HCT116 (cell line): Measurements from ENCODE around the gene PRCD. TPM values are rescaled to one million over a fixed set of nuclear protein-coding genes. Genes with fewer than 3 reads are reported as not detected.

Experiments used
- ATAC-seq: fragments of 200-7000 bp; cut with Tn5 transposase; 2 replicates; pipeline ENCODE4 v1.9.1; 2020; ENCODE audit warnings: mild to moderate bottlenecking, moderate library complexity
- BruUV-seq: library from RNA; stranded (reverse); fragments of 400-500 nt; replicated peaks from 2 replicates; lab custom pipeline; 2021; lab: Mats Ljungman, UMichigan
- CTCF ChIA-PET: fragments of 300-600 bp; sonication (Branson Sonifier 250); formaldehyde crosslinking; loops from one replicate; lab custom pipeline; 2021; ENCODE audit warnings: antibody characterized with exemption; lab: Charles Lee
- POLR2A ChIA-PET: fragments of 300-600, 350-600 bp; sonication (Branson Sonifier 250); formaldehyde crosslinking; loops from one replicate; lab custom pipeline; 2021; ENCODE audit warnings: antibody characterized with exemption; lab: Charles Lee
- RAD21 ChIA-PET, 2 experiments: fragments of 300-600 bp; sonication (Branson Sonifier 250); formaldehyde crosslinking; loops; one replicate each; lab custom pipeline; 2023; ENCODE audit warnings: low total read pairs in 2 of 2; ENCODE audit not compliant: uncharacterized antibody in 2 of 2, unreplicated experiment in 2 of 2, low non-redundant PET in 1 of 2; lab: Charles Lee
- DNase-seq: peaks from one replicate; pipeline ENCODE4 v3.0.0-alpha.2; 2010; ENCODE audit warnings: low read depth, low spot score
- H2AFZ ChIP-seq: fragments of 200-600 bp; shearing (Covaris generic), sonication (generic); 2 replicates; pipeline ENCODE4 v1.6.1; 2017; ENCODE audit warnings: low read depth, mixed run types, mixed read lengths, antibody characterized with exemption, low read length; ENCODE audit not compliant: poor library complexity, severe bottlenecking
- H3K27ac ChIP-seq: 2 replicates; pipeline ENCODE4 v1.5.1; 2012; ENCODE audit warnings: low read depth, low read length
- H3K27me3 ChIP-seq: fragments of 200-600 bp; sonication (generic); 2 replicates; pipeline ENCODE4 v1.6.1; 2016; ENCODE audit warnings: mixed run types, low read length, mixed read lengths; ENCODE audit not compliant: insufficient read depth
- H3K36me3 ChIP-seq, 2 experiments: fragments of 200-500 bp in 1 of 2; fragments of 200-600 bp in 1 of 2; sonication (Bioruptor generic) in 1 of 2; sonication (generic) in 1 of 2; 2 replicates each; pipeline versions ENCODE4 v1.5.1 to v1.6.1; 2014 to 2016; ENCODE audit warnings: low read length in 2 of 2, inconsistent platforms in 1 of 2, mixed read lengths in 1 of 2, mixed run types in 1 of 2; ENCODE audit not compliant: insufficient read depth in 2 of 2, control insufficient read depth in 1 of 2
- H3K4me1 ChIP-seq, 2 experiments: fragments of 200-600 bp in 1 of 2; sonication (generic) in 1 of 2; 2 replicates each; pipeline versions ENCODE4 v1.5.1 to v1.6.1; 2012 to 2017; ENCODE audit warnings: low read length in 2 of 2, inconsistent platforms in 1 of 2, mild to moderate bottlenecking in 1 of 2, mixed read lengths in 1 of 2, mixed run types in 1 of 2, moderate library complexity in 1 of 2; ENCODE audit not compliant: insufficient read depth in 2 of 2, control insufficient read depth in 1 of 2
- H3K4me2 ChIP-seq: fragments of 200-600 bp; sonication (generic); 2 replicates; pipeline ENCODE4 v1.6.1; 2017; ENCODE audit warnings: mixed run types, low read length, mixed read lengths
- H3K4me3 ChIP-seq, 2 experiments: fragments of 200-600 bp in 1 of 2; sonication (generic) in 1 of 2; replicated peaks in 1 of 2; 2 replicates each; pipeline ENCODE4 v1.5.1; 2011 to 2016; ENCODE audit warnings: low read length in 2 of 2, control low read depth in 1 of 2, low read depth in 1 of 2, mild to moderate bottlenecking in 1 of 2, mixed read lengths in 1 of 2, mixed run types in 1 of 2
- H3K79me2 ChIP-seq: fragments of 200-600 bp; sonication (generic); 2 replicates; pipeline ENCODE4 v1.6.1; 2017; ENCODE audit warnings: mild to moderate bottlenecking, mixed run types, low read length, moderate library complexity, mixed read lengths; ENCODE audit not compliant: insufficient read depth
- H3K9ac ChIP-seq: fragments of 200-600 bp; sonication (generic); 2 replicates; pipeline ENCODE4 v1.6.1; 2016; ENCODE audit warnings: low read length, mixed read lengths
- H3K9me2 ChIP-seq: fragments of 200-600 bp; sonication (generic), shearing (Covaris generic); 2 replicates; pipeline ENCODE4 v1.6.1; 2017; ENCODE audit warnings: mixed run types, mild to moderate bottlenecking, moderate library complexity; ENCODE audit not compliant: insufficient read depth
- H3K9me3 ChIP-seq, 2 experiments: fragments of 200-500 bp in 1 of 2; fragments of 200-600 bp in 1 of 2; sonication (Bioruptor generic) in 1 of 2; sonication (generic) in 1 of 2; 2 replicates each; pipeline ENCODE4 v1.6.1; 2014 to 2017; ENCODE audit warnings: low read length in 2 of 2, mixed read lengths in 2 of 2, inconsistent platforms in 1 of 2, low read depth in 1 of 2, mild to moderate bottlenecking in 1 of 2, mixed run types in 1 of 2, moderate library complexity in 1 of 2; ENCODE audit not compliant: control insufficient read depth in 1 of 2, insufficient read depth in 1 of 2
- H4K20me1 ChIP-seq: fragments of 200-600 bp; sonication (generic), shearing (Covaris generic); 2 replicates; pipeline ENCODE4 v1.6.1; 2017; ENCODE audit warnings: mixed run types, mild to moderate bottlenecking, moderate library complexity; ENCODE audit not compliant: insufficient read depth
- CBX3 ChIP-seq: IDR thresholded peaks from 2 replicates; pipeline ENCODE4 v1.6.1; 2012; ENCODE audit warnings: low read depth
- EGR1 ChIP-seq: IDR thresholded peaks from 2 replicates; pipeline ENCODE4 v1.6.1; 2012; ENCODE audit warnings: low read depth
- EZH2 ChIP-seq: fragments of 200-600 bp; sonication (generic); IDR thresholded peaks from 2 replicates; pipeline ENCODE4 v1.6.1; 2017; ENCODE audit warnings: antibody characterized with exemption, mixed run types
- POLR2A ChIP-seq: IDR thresholded peaks from 2 replicates; pipeline ENCODE4 v1.7.0; 2011; ENCODE audit warnings: borderline replicate concordance; ENCODE audit not compliant: insufficient read depth, insufficient read length; ENCODE audit errors: extremely low read depth
- POLR2AphosphoS5 ChIP-seq: IDR thresholded peaks from 2 replicates; pipeline ENCODE4 v1.6.1; 2011; ENCODE audit warnings: mild to moderate bottlenecking, low read depth, low read length, moderate library complexity
- SIN3A ChIP-seq: IDR thresholded peaks from 2 replicates; pipeline ENCODE4 v1.6.1; 2012; ENCODE audit warnings: low read depth
- SRF ChIP-seq: IDR thresholded peaks from 2 replicates; pipeline ENCODE4 v1.6.1; 2012; ENCODE audit warnings: low read depth
- ZNF274 ChIP-seq: fragments of 200-500 bp; sonication (Bioruptor generic); IDR thresholded peaks from 2 replicates; pipeline ENCODE4 v1.6.1; 2014; ENCODE audit warnings: mild to moderate bottlenecking, low read depth, low read length, inconsistent platforms
- intact Hi-C: fragments of 100-400 bp; cut with micrococcal nuclease; formaldehyde crosslinking; loops from 2 replicates; pipeline ENCODE4 v1.10.0; 2022
- total RNA-seq: library from RNA; stranded (reverse); gene quantifications from one replicate; pipeline ENCODE4 v1.2.1, GENCODE V29; 2021; ENCODE audit not compliant: unreplicated experiment
- TF ChIP-seq, protein P1 (sequence below): IDR thresholded peaks from 2 replicates; pipeline ENCODE4 v1.6.1; 2012; ENCODE audit warnings: low read depth
- TF ChIP-seq, protein P2 (sequence below): IDR thresholded peaks from 2 replicates; pipeline ENCODE4 v1.6.1; 2011; ENCODE audit warnings: mild to moderate bottlenecking, low read length, moderate library complexity; ENCODE audit not compliant: insufficient replicate concordance; ENCODE audit errors: extremely low read depth
- TF ChIP-seq, protein P3 (sequence below): IDR thresholded peaks from 2 replicates; pipeline ENCODE4 v1.6.1; 2012
- TF ChIP-seq, protein P4 (sequence below): IDR thresholded peaks from 2 replicates; pipeline ENCODE4 v1.6.1; 2012
- TF ChIP-seq, protein P5 (sequence below), 3 experiments: fragments of 200-600 bp in 1 of 3; sonication (generic) in 1 of 3; IDR thresholded peaks in 2 of 3; conservative IDR thresholded peaks in 1 of 3; 2 replicates each; pipeline ENCODE4 v1.5.1; 2012 to 2017; ENCODE audit warnings: low read depth in 2 of 3, low read length in 2 of 3, antibody characterized with exemption in 1 of 3, borderline replicate concordance in 1 of 3, control low read depth in 1 of 3, mild to moderate bottlenecking in 1 of 3, mixed read lengths in 1 of 3, mixed run types in 1 of 3, moderate library complexity in 1 of 3; ENCODE audit not compliant: insufficient read depth in 1 of 3

PRCD gene
- total RNA-seq, 1 experiment from 2014 or later = not detected

DNA sequence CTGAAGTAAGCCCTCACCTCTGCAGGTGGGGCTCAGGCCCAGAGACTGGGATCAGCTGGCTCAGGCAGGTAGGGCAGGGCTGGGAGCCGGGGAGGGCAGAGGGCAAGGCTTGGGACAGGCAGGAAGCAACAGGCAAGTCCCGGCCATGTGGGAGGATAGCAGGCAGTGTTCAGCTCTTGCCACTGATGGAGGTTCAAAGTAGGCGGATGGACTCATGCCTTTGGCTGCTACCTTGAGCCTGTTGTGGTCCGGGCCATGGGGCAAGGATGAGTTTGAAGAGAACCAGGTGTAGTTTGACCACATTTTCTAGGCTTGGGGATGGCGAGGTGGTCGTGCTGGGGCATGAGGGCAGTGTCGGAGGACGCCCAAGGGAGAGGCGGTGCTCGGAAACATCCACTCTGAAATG is 2.7 kb downstream of the PRCD start:
- POLR2A ChIA-PET = no interaction called here
- no peak for ATAC-seq
- Histone ChIP-seq H4K20me1 (no peaks in the 10 kb centered on the region), H3K36me3 (no peaks in the 10 kb centered on the region), H3K27me3 (no peaks in the 10 kb centered on the region)
- TF ChIP-seq, protein P1, sequence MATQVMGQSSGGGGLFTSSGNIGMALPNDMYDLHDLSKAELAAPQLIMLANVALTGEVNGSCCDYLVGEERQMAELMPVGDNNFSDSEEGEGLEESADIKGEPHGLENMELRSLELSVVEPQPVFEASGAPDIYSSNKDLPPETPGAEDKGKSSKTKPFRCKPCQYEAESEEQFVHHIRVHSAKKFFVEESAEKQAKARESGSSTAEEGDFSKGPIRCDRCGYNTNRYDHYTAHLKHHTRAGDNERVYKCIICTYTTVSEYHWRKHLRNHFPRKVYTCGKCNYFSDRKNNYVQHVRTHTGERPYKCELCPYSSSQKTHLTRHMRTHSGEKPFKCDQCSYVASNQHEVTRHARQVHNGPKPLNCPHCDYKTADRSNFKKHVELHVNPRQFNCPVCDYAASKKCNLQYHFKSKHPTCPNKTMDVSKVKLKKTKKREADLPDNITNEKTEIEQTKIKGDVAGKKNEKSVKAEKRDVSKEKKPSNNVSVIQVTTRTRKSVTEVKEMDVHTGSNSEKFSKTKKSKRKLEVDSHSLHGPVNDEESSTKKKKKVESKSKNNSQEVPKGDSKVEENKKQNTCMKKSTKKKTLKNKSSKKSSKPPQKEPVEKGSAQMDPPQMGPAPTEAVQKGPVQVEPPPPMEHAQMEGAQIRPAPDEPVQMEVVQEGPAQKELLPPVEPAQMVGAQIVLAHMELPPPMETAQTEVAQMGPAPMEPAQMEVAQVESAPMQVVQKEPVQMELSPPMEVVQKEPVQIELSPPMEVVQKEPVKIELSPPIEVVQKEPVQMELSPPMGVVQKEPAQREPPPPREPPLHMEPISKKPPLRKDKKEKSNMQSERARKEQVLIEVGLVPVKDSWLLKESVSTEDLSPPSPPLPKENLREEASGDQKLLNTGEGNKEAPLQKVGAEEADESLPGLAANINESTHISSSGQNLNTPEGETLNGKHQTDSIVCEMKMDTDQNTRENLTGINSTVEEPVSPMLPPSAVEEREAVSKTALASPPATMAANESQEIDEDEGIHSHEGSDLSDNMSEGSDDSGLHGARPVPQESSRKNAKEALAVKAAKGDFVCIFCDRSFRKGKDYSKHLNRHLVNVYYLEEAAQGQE = no peak
- TF ChIP-seq CBX3 (no peak), SIN3A (no peak), EGR1 (no peak), POLR2AphosphoS5 (no peak), EZH2 (no peak), POLR2A (no peak), ZNF274 (no peak), SRF (no peak)
- TF ChIP-seq, protein P2, sequence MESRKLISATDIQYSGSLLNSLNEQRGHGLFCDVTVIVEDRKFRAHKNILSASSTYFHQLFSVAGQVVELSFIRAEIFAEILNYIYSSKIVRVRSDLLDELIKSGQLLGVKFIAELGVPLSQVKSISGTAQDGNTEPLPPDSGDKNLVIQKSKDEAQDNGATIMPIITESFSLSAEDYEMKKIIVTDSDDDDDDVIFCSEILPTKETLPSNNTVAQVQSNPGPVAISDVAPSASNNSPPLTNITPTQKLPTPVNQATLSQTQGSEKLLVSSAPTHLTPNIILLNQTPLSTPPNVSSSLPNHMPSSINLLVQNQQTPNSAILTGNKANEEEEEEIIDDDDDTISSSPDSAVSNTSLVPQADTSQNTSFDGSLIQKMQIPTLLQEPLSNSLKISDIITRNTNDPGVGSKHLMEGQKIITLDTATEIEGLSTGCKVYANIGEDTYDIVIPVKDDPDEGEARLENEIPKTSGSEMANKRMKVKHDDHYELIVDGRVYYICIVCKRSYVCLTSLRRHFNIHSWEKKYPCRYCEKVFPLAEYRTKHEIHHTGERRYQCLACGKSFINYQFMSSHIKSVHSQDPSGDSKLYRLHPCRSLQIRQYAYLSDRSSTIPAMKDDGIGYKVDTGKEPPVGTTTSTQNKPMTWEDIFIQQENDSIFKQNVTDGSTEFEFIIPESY = no peak
- TF ChIP-seq, protein P3, sequence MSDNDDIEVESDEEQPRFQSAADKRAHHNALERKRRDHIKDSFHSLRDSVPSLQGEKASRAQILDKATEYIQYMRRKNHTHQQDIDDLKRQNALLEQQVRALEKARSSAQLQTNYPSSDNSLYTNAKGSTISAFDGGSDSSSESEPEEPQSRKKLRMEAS = no peak
- TF ChIP-seq, protein P4, sequence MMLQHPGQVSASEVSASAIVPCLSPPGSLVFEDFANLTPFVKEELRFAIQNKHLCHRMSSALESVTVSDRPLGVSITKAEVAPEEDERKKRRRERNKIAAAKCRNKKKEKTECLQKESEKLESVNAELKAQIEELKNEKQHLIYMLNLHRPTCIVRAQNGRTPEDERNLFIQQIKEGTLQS = no peak
- TF ChIP-seq, protein P5, sequence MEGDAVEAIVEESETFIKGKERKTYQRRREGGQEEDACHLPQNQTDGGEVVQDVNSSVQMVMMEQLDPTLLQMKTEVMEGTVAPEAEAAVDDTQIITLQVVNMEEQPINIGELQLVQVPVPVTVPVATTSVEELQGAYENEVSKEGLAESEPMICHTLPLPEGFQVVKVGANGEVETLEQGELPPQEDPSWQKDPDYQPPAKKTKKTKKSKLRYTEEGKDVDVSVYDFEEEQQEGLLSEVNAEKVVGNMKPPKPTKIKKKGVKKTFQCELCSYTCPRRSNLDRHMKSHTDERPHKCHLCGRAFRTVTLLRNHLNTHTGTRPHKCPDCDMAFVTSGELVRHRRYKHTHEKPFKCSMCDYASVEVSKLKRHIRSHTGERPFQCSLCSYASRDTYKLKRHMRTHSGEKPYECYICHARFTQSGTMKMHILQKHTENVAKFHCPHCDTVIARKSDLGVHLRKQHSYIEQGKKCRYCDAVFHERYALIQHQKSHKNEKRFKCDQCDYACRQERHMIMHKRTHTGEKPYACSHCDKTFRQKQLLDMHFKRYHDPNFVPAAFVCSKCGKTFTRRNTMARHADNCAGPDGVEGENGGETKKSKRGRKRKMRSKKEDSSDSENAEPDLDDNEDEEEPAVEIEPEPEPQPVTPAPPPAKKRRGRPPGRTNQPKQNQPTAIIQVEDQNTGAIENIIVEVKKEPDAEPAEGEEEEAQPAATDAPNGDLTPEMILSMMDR (IDR thresholded peaks at IDR 0.05 in 2 of 3, conservative IDR thresholded peaks at IDR 0.05 in 1 of 3; ENCODE audit: borderline replicate concordance in 1 of 3, insufficient read depth in 1 of 3, low read depth in 2 of 3, low read length in 2 of 3) = no peak
- TF ChIP-seq, all 23 proteins: peak for 0
- DNase-seq = no peak
- H3K9me2 ChIP-seq = no peaks in the 10 kb centered on the region
- no peak overlapping the region for H3K9ac ChIP-seq
- no peaks in the 10 kb centered on the region for H3K9me3 ChIP-seq
- ChIA-PET RAD21 (no interaction called here), CTCF (interaction anchor here (1.4 kb wide), 1 partner anchor 177 kb away, joined by 3 read pairs; no protein-coding TSS in a partner anchor)
- H3K27ac ChIP-seq = no peak overlapping the region
- no peak overlapping the region for H2AFZ ChIP-seq
- H3K4me2 ChIP-seq = no peak overlapping the region
- no peak overlapping the region for H3K4me3 ChIP-seq
- H3K4me1 ChIP-seq = peaks cover 8 to 27% of the 10 kb centered on the region in 2 experiments
- no TSS peak for BruUV-seq
- no peaks in the 10 kb centered on the region for H3K79me2 ChIP-seq
- intact Hi-C loops = no loop called here
